ENCODE data around the gene SULT1A2.

SULT1A2 gene

DNA sequence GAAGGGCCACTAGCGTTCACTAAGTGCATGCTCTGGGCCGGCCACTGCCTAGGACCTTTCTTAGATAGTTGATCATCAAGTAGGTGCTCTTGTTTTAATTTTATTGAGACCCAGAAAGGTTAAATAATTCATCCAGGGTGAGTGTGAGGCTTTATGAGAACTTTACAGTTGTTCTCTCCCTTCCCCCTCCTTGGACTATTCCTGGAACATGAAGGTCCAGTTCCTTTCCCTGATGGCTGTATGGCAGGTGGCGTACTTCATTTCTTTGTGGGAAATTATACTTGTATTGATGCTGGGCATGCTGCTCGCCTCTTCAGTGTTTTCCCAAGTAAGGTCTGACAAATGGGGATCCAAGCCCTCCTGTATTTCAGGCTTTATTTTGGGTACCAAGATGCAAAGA, 34.7 kb downstream of the SULT1A2 start:
- Histone ChIP-seq H3K27ac (ENCODE audit: low read depth, low read length) (no peak overlapping the region), H3F3A (ENCODE audit: control insufficient read depth, insufficient read depth) (no peaks in the 10 kb centered on the region), H3K79me2 (ENCODE audit: control insufficient read depth, low read length) (peaks cover 55% of the 10 kb centered on the region), H3K27me3 (ENCODE audit: control insufficient read depth, low read length) (no peaks in the 10 kb centered on the region), H3K4me2 (ENCODE audit: low read length) (no peak overlapping the region), H4K20me1 (ENCODE audit: control insufficient read depth, insufficient read depth, low read depth, low read length) (no peaks in the 10 kb centered on the region), H3K4me3 (ENCODE audit: low read length) (no peak overlapping the region), H3K36me3 (ENCODE audit: control insufficient read depth, low read length) (peaks cover 32% of the 10 kb centered on the region), H3K9me2 (replicated peaks; ENCODE audit: control insufficient read depth, low read length) (no peaks in the 10 kb centered on the region), H3K9me3 (ENCODE audit: control insufficient read depth, insufficient read depth, low read length) (peaks cover 2% of the 10 kb centered on the region; the same call in 1 of the 2 replicates), H3K4me1 (ENCODE audit: control insufficient read depth, low read length) (no peaks in the 10 kb centered on the region)
- TF ChIP-seq EZH2phosphoT487 (IDR thresholded peaks at IDR 0.05; ENCODE audit: borderline replicate concordance, low read length) = no peak

DNA sequence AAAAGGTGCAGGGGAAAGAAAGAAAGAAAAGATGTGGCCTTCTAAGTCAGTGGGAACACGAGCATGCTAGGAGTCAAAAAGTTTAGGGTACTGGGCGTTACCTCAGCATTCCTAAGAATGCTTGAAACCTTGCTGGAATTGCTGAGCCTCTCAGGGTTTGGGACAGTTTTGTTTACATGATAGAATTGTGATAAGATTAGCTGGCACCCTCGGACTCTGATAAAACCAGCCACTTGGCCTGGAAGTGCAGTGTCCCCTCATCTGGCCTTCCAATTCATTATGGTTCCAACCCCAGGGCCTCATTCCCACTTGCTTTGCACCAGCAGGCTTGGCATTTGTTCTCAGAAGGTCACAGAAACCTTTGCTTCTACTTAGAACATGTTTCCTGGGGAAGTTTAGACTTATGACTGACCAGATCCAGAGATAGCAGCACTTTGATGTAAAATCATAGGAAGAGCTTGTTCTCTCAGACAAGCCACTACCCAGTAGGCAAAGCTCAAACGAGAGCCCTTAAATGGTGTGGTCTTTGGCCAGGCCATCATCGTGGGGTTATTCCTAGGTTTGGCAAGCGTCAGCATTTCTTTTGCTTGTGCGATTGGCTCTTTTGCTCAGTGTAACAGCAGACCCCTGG, 35.2 kb downstream of the SULT1A2 start:
- Histone ChIP-seq H3K4me3 (ENCODE audit: low read length) (no peak overlapping the region), H3K79me2 (ENCODE audit: control insufficient read depth, low read length) (peaks cover 59% of the 10 kb centered on the region), H3K4me2 (ENCODE audit: low read length) (no peak overlapping the region), H3K9me2 (replicated peaks; ENCODE audit: control insufficient read depth, low read length) (no peaks in the 10 kb centered on the region), H3F3A (ENCODE audit: control insufficient read depth, insufficient read depth) (no peaks in the 10 kb centered on the region), H3K27me3 (ENCODE audit: control insufficient read depth, low read length) (no peaks in the 10 kb centered on the region), H3K4me1 (ENCODE audit: control insufficient read depth, low read length) (peaks cover 4% of the 10 kb centered on the region), H3K27ac (ENCODE audit: low read depth, low read length) (no peak overlapping the region), H3K9me3 (ENCODE audit: control insufficient read depth, insufficient read depth, low read length) (no peaks in the 10 kb centered on the region; the same call in 1 of the 2 replicates), H3K36me3 (ENCODE audit: control insufficient read depth, low read length) (peaks cover 35% of the 10 kb centered on the region), H4K20me1 (ENCODE audit: control insufficient read depth, insufficient read depth, low read depth, low read length) (no peaks in the 10 kb centered on the region)
- no peak for TF ChIP-seq EZH2phosphoT487 (IDR thresholded peaks at IDR 0.05; ENCODE audit: borderline replicate concordance, low read length)
- TF ChIP-seq, protein P1, sequence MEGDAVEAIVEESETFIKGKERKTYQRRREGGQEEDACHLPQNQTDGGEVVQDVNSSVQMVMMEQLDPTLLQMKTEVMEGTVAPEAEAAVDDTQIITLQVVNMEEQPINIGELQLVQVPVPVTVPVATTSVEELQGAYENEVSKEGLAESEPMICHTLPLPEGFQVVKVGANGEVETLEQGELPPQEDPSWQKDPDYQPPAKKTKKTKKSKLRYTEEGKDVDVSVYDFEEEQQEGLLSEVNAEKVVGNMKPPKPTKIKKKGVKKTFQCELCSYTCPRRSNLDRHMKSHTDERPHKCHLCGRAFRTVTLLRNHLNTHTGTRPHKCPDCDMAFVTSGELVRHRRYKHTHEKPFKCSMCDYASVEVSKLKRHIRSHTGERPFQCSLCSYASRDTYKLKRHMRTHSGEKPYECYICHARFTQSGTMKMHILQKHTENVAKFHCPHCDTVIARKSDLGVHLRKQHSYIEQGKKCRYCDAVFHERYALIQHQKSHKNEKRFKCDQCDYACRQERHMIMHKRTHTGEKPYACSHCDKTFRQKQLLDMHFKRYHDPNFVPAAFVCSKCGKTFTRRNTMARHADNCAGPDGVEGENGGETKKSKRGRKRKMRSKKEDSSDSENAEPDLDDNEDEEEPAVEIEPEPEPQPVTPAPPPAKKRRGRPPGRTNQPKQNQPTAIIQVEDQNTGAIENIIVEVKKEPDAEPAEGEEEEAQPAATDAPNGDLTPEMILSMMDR (IDR thresholded peaks at IDR 0.05; ENCODE audit: low read depth, low read length, poor library complexity, severe bottlenecking) = no peak

DNA sequence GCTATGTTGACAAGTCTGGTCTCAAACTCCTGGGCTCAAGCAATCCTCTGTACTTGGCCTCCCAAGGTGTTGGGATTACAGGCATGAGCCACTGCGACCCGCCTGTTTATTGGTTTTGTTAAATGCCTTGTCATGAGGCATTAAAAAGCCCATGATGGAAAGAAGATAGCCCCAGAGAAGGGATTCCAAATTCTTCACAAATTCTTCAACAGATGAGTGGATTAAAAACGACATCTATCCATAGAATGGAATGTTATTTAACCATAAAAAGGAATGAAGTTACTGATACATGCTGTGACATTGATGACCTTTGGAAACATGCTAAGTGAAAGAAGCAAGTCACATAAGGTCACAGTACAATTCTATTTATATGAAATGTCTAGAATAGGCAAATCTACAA, 38.4 kb downstream of the SULT1A2 start:
- H3F3A ChIP-seq (ENCODE audit: control insufficient read depth, insufficient read depth) = no peaks in the 10 kb centered on the region
- no peaks in the 10 kb centered on the region for H3K9me2 ChIP-seq (replicated peaks; ENCODE audit: control insufficient read depth, low read length)
- H3K27me3 ChIP-seq (ENCODE audit: control insufficient read depth, low read length) = no peaks in the 10 kb centered on the region
- no peaks in the 10 kb centered on the region for H3K9me3 ChIP-seq (ENCODE audit: control insufficient read depth, insufficient read depth, low read length)
- TF ChIP-seq EZH2phosphoT487 (IDR thresholded peaks at IDR 0.05; ENCODE audit: borderline replicate concordance, low read length) = no peak
- TF ChIP-seq, protein P1 (IDR thresholded peaks at IDR 0.05; ENCODE audit: low read depth, low read length, poor library complexity, severe bottlenecking) = no peak
- H3K4me3 ChIP-seq (ENCODE audit: low read length) = no peak overlapping the region
- no peak overlapping the region for H3K4me2 ChIP-seq (ENCODE audit: low read length)
- no peaks in the 10 kb centered on the region for H4K20me1 ChIP-seq (ENCODE audit: control insufficient read depth, insufficient read depth, low read depth, low read length)
- peaks cover 67% of the 10 kb centered on the region for H3K79me2 ChIP-seq (ENCODE audit: control insufficient read depth, low read length)
- peaks cover 38% of the 10 kb centered on the region for H3K36me3 ChIP-seq (ENCODE audit: control insufficient read depth, low read length)
- H3K27ac ChIP-seq (ENCODE audit: low read depth, low read length) = no peak overlapping the region
- H3K4me1 ChIP-seq (ENCODE audit: control insufficient read depth, low read length) = peaks cover 25% of the 10 kb centered on the region

DNA sequence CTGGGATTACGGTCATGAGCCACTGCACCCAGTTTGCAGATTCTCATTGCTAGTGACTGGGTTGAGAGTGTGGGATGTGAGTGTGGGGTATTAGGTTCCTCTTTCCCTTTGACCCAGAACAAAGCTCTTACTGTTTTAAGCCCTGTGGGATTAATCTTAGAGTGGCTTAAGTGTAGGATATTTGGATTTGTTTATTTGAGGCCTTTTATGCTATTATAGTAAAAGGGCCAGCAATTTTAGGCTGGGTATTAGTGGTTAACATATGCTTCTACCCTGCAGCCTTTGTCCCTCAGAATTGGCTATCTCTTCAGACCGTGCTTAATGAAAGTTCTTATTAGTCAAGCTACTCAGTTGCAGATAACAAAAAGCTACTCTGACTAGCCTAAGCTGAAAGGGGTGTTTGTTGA, 39.9 kb downstream of the SULT1A2 start:
- H4K20me1 ChIP-seq (ENCODE audit: control insufficient read depth, insufficient read depth, low read depth, low read length) = no peaks in the 10 kb centered on the region
- TF ChIP-seq EZH2phosphoT487 (IDR thresholded peaks at IDR 0.05; ENCODE audit: borderline replicate concordance, low read length) = no peak
- TF ChIP-seq, protein P1 (IDR thresholded peaks at IDR 0.05; ENCODE audit: low read depth, low read length, poor library complexity, severe bottlenecking) = no peak
- peaks cover 38% of the 10 kb centered on the region for H3K36me3 ChIP-seq (ENCODE audit: control insufficient read depth, low read length)
- no peak overlapping the region for H3K27ac ChIP-seq (ENCODE audit: low read depth, low read length)
- no peaks in the 10 kb centered on the region for H3F3A ChIP-seq (ENCODE audit: control insufficient read depth, insufficient read depth)
- no peak overlapping the region for H3K4me3 ChIP-seq (ENCODE audit: low read length)
- no peaks in the 10 kb centered on the region for H3K27me3 ChIP-seq (ENCODE audit: control insufficient read depth, low read length)
- H3K9me3 ChIP-seq (ENCODE audit: control insufficient read depth, insufficient read depth, low read length) = no peaks in the 10 kb centered on the region
- H3K4me2 ChIP-seq (ENCODE audit: low read length) = no peak overlapping the region
- H3K9me2 ChIP-seq (replicated peaks; ENCODE audit: control insufficient read depth, low read length) = no peaks in the 10 kb centered on the region
- H3K4me1 ChIP-seq (ENCODE audit: control insufficient read depth, low read length) = peaks cover 33% of the 10 kb centered on the region
- peaks cover 55% of the 10 kb centered on the region for H3K79me2 ChIP-seq (ENCODE audit: control insufficient read depth, low read length)
